HG02763 (cell line): ENCODE results near the gene C17orf114.
A peak's percentile ranks its signal among the peaks of the same experiment; 100 is the strongest.

ENCODE experiments used
- ATAC-seq: cut with Tn5 transposase; IDR thresholded peaks from one replicate; pipeline ENCODE4 v1.9.1; 2021; ENCODE audit warnings: mild to moderate bottlenecking, moderate library complexity; ENCODE audit not compliant: unreplicated experiment

Gene C17orf114

GRCh38 chr17:4802228-4802627 lies at the start of gene C17orf114:
TSS of gene C17orf114 (minus strand) at chr17:4802328.
- no peak for ATAC-seq

- ATAC-seq = no peak
These were observed 49.0 kb upstream of the C17orf114 start for GRCh38 chr17:4851084-4851483.

DNA sequence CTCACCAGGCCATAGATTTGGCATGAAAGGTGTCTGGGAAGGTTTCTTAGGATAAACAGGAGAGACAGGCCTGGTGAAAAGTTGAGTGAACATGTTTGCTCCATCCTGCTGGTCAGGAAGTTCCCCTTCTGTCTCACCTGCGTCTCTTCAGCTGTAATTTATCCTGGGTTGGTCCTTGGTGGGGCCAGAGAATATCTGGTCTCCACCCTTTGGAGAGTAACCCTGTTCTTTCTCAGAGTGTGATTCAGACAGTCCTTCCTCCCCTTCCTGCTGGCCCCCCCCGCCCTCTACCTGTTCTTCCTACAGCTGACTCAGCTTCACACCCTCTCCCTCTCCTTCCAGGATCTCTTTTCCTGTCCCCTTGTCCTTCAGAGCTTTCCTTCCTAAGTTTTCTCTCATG lies 48.1 kb upstream of the C17orf114 start:
- ATAC-seq = no peak

GRCh38 chr17:4849011-4849536 lies 46.9 kb upstream of the C17orf114 start:
- ATAC-seq = no peak

- no peak for ATAC-seq
These were observed 44.7 kb upstream of the C17orf114 start for GRCh38 chr17:4846635-4847390.

GRCh38 chr17:4845118-4845517 lies 43.0 kb upstream of the C17orf114 start:
- no peak for ATAC-seq

GRCh38 chr17:4843321-4844000 lies 41.3 kb upstream of the C17orf114 start:
- ATAC-seq = no peak

GRCh38 chr17:4842376-4842775 lies 40.2 kb upstream of the C17orf114 start:
- ATAC-seq = no peak

GRCh38 chr17:4840893-4841242 lies 38.7 kb upstream of the C17orf114 start:
- ATAC-seq = no peak

- no peak for ATAC-seq
These were observed 38.1 kb upstream of the C17orf114 start for GRCh38 chr17:4839965-4840892.

- no peak for ATAC-seq
These were observed 37.1 kb upstream of the C17orf114 start for GRCh38 chr17:4839221-4839620.

DNA sequence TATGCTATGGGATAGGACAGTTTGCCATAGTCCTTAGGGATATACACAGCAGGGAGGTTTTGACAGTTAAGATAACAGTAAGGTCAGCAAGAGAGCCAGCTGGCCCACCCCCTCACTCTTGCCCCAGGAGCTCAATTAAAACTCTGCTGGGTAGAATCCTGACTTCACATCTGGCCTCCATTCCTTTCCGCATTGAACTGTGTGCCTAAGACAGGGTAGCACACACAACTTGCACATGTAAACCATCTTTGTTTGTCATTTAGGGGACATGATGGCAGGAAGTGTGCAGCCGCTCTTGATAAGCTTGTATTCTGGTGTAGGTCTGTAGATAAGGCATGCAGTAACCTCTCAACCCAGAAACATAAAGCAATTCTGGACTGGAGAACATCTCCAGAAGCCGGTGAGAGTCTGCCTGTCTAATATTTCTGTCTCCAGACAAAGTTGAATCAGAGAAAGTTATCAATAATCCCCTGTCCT lies 36.2 kb upstream of the C17orf114 start:
- ATAC-seq = no peak

- no peak for ATAC-seq
These were observed 35.6 kb upstream of the C17orf114 start for GRCh38 chr17:4837471-4838308.

- ATAC-seq = no peak
These were observed 34.1 kb upstream of the C17orf114 start for GRCh38 chr17:4836221-4836620.

DNA sequence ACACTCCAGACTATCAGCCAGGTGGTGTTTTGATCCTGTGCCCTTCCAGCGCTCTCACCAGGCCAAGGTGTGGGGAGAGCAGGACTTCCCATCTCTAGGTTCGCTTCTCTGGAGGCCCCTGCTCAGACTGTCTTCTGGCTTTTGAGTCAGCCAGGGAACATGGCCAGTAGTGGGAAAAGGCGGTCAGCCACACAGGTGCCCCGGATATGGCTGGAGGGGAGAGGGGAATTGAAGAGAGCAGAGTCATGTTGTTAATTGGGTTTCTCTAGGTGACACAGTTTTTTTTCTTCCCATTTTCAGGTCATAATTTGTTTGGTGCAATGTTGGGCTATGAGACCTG lies 32.5 kb upstream of the C17orf114 start:
- ATAC-seq = no peak

- ATAC-seq = no peak
These were observed 32.0 kb upstream of the C17orf114 start for GRCh38 chr17:4833941-4834680.

GRCh38 chr17:4833178-4833940 lies 31.2 kb upstream of the C17orf114 start, which contains the start of gene MINK1:
TSS of gene MINK1 (plus strand) at chr17:4833340. CDS start at chr17:4833584, 244 bp downstream.
- ATAC-seq = peak; percentile 93

DNA sequence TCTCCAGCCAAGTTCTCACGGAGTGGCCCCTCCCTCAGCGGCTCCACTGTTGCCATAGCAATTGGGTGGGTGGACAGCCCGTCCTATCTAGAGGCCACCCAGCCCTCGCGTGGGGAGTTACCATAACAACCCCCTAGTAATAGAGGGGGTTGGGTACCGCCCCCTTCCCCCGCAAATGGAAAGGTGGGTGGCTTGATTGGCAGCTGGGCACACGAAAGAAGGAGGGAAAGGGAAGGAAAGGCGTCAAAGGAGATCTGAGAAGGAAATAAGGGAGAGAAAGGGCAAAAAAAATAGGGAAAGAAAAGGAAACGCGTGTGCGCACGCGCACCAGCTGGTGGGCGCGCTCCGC lies 30.7 kb upstream of the C17orf114 start:
- peak; percentile 8 for ATAC-seq

GRCh38 chr17:4827399-4827798 lies 25.3 kb upstream of the C17orf114 start:
- no peak for ATAC-seq
